GM12864 (cell line): ENCODE data around the gene SPTBN5.

Source experiments
- DNase-seq: peaks from one replicate; pipeline ENCODE4 v3.0.0-alpha.2; 2011; ENCODE audit warnings: low read depth
- H3K4me3 ChIP-seq: 2 replicates; pipeline ENCODE4 v1.5.1; 2011; ENCODE audit warnings: mild to moderate bottlenecking, low read depth, low read length, control low read depth
- TF ChIP-seq, protein P1 (sequence below): IDR thresholded peaks from 2 replicates; pipeline ENCODE4 v1.5.1; 2011; ENCODE audit warnings: low read depth, mild to moderate bottlenecking, moderate library complexity, low read length, control low read depth, inconsistent platforms; ENCODE audit errors: missing control alignments

SPTBN5 gene

DNA sequence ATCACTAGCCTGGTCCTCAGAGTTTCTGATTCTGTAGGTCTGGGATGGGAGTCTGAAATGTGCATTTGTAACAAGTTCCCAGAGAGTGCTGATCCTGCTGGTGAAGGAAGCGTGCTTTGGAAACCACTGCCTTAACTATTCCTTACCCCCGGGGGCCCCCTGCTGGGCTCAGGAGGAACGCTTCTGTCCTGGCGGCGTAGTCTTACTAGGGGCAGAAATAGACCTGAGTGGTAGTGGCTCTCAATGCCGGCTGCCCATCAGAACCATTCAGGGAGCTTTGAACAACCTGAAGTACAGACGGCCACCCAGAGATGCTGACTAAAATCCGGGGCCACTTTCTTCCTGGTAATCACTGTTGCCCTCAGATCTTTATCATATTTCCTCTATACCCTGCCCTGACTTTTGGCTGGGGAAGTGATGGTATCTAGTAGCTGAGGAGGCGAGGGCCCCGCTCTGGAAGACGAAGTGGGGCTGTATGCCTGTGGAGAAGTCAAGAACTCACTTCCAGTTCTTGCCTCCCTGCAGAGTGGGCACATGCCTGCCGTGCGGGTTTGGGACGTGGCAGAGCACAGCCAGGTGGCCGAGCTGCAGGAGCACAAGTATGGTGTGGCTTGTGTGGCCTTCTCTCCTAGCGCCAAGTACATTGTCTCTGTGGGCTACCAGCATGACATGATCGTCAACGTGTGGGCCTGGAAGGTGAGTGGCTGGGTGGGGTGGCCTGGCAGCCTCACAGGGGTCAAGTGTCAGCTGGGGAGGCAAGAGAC, 82.2 kb downstream of the SPTBN5 start:
- TF ChIP-seq, protein P1, sequence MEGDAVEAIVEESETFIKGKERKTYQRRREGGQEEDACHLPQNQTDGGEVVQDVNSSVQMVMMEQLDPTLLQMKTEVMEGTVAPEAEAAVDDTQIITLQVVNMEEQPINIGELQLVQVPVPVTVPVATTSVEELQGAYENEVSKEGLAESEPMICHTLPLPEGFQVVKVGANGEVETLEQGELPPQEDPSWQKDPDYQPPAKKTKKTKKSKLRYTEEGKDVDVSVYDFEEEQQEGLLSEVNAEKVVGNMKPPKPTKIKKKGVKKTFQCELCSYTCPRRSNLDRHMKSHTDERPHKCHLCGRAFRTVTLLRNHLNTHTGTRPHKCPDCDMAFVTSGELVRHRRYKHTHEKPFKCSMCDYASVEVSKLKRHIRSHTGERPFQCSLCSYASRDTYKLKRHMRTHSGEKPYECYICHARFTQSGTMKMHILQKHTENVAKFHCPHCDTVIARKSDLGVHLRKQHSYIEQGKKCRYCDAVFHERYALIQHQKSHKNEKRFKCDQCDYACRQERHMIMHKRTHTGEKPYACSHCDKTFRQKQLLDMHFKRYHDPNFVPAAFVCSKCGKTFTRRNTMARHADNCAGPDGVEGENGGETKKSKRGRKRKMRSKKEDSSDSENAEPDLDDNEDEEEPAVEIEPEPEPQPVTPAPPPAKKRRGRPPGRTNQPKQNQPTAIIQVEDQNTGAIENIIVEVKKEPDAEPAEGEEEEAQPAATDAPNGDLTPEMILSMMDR: peak; percentile 89
- H3K4me3 ChIP-seq: no peak overlapping the region
- DNase-seq: no peak

DNA sequence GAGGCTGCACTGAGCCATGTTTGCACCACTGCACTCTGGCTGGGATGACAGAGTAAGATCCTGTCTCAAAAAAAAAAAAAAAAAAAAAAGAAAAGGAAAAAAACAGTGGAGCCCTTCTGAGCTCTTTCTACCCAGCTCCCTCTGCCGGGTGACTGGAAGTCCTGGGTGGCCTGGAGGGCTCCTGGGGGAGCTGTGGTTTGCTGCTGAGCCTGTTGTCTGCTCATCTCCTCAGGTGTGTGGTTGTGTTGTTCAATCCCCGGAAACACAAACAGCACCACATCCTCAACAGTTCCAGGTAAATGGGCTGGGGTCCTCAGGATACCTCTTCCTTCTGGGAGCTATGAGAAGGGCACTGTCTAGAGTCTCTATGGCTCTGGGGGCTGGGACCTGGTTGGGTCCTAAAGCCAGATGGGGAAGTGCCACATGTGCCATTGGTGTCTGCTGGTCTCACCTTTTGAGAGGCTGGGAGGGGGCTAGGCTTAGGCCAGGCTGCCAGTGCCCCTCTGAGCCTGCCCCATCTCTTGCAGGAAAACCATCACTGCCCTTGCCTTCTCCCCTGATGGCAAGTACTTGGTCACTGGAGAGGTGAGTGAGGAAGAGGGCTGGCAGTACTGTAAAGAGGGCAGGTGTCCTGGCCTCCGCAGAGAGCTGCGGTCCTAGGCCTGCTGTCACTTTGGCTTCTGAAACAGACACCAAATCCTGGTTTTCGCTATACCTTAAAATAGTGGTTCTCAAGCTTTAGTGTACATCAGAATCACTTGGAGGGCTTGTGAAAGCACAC, 83.0 kb downstream of the SPTBN5 start:
- TF ChIP-seq, protein P1: peak; percentile 5
- no peak overlapping the region for H3K4me3 ChIP-seq
- DNase-seq: no peak

DNA sequence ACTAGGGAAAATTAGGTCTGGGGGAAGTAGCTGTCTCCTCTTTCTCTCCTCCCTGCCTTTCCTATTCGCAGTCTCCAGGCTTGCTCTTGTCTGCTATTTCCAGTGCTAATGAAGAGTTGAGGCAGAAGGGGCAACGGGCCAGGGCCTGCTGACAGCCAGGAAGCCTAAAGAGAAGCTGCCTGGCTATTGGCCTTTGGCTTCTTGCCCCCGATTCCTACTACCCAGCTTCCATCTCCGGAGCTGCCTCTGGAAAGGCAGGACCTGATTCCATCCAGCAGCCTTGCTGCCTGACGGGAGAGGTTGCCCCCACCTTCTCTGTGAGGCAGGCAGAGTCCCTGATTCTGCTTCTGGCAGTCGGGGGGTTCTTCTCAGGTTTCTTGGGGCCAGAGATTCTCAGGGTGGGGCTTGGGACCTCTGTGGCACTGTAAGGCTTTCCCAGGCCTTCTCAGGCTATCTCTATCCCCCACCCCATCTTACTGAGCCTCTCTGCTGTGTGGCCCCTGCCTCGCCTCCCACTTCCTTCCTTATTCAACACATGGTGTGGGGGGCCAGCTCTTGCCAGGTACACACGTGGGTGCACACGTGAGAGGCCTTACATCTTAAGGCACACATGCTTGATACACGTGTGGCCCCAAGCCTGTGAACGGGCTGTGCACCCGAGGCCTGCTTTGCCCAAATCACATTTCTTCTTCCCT, 84.2 kb downstream of the SPTBN5 start:
- H3K4me3 ChIP-seq: no peak overlapping the region
- no peak for DNase-seq
- TF ChIP-seq, protein P1: no peak

DNA sequence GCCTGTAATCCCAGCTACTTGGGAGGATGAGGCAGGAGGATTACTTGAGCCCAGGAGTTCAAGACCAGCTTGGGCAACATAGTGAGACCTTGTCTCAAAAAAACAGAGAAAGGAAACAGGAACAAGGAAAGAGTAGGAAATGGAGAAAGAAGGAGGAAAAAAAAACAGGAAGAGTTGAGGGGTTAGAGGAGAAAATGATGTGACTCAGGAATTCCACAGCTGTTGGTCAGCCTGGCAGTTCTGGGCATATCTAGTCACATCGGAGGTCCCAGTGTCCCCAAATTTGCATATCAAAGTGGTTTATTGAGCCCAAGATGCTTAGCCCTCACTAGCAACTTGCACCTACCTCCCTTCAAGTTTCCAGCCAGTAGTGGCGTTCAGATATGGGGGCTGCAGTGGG, 84.7 kb downstream of the SPTBN5 start:
- no peak for DNase-seq

DNA sequence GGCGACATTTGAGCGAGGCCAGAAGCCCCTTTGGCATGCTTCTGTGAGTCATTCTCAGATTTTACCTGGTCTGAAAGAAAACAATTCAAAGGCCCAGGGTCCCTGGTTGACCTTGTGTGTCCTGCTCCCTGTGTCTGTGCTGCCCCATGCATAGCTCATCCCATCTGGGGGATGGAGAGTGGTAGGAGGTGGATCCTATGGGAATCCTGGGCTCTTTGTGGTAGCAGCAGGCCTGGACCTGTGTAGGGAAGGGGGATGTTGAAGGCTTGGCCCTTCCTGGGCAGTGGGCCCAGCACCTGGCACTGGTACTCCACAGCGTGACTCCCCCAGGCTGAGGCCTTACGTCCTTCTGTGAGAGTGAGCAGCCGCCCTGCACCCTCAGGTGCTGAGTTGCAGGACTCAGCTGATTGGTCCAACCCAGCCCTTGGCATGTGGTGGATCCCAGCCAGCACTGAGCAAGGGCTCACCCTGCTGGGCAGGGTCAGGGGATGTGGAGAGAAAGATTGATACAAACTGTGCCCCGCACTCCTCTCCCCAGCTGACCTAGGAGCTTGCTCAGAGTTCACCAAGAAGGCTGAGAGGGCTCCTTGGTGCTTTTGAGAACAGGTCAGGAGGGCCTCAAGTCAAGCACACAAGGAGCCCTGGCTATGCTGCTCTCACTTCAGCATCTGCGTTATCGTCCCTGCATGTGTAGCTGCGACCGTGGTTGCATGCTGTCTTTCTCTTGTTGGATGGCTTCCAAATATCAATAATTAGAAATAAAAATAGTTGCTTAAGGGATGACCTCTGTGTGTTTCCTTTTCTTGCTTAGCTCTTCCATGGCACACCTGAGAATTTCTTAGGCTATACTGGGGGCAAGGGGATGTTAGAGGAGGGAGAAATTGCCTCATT, 87.3 kb downstream of the SPTBN5 start:
- DNase-seq: no peak

More for the DNA sequence above, 84.7 kb downstream of the SPTBN5 start:
- no peak overlapping the region for H3K4me3 ChIP-seq
- TF ChIP-seq, protein P1: no peak

DNA sequence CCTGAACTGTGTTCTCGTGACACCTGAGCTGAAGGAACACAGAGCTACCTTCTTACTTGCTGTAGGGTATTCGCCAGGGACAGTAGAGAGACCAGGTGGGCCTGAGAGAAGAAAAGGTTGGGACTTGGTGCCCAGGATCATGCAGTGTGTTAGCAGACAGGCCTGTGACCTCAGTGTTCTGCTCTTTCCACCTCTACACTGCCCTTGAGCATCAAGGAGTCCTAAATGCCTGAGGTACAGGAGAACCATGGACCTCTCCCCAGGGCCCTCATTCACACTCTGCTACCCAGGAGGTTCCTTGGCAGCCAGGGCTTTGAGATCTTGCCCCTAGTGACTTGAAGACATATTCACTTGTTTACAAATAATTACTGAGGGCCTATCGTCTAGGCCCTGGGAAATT, 88.1 kb downstream of the SPTBN5 start:
- DNase-seq: no peak
- H3K4me3 ChIP-seq: no peak overlapping the region
- TF ChIP-seq, protein P1: no peak

More for the DNA sequence above, 87.3 kb downstream of the SPTBN5 start:
- H3K4me3 ChIP-seq: no peak overlapping the region
- TF ChIP-seq, protein P1: no peak
